ENCODE data around the gene KERA. TPM values are rescaled to one million over a fixed set of nuclear protein-coding genes. Genes with fewer than 3 reads are reported as not detected.

The KERA gene
- total RNA-seq, 4 donors from 2014 or later = not detected

DNA sequence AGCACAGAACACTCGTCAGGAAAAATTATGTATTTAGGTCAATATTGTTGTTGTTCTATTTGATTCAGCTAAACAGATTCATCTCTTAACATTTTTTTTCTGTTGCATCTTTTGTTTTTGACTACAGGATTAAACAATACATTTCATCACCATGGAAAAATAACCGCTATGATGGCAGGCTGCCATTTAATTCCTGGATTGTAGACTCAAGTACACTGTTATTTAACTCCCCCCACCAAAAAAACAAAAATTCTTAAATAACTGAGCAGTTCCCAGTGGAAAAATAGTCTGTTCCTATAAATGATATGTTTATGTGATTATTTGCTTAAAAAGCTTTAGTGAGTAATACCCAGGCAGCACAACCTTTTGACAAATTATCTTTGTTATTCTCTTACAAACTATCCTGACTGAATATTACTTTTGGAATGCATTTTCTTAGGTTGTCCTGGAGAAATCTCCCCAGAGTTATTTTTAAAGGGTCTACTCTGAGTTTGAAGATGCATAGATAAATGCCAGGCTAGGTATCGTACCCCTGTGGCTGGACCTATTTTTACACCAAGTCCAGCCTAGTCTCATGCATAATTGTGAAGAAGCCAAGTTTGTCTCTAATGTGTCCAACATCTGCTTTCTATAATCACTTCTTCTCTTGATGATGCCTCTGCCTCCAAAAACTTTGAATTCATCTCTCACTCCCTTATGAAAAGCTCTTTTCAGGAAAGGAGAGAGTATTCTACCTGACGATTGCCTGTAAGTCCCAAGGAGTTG, 3.7 kb downstream of the KERA start:
- DNase-seq (ENCODE audit: low spot score in 2 of 2) = peak in 1 of 2 donors; percentile 71
- TF ChIP-seq EP300 (IDR thresholded peaks at IDR 0.05) (no peak), POLR2AphosphoS5 (IDR thresholded peaks at IDR 0.05) (no peak), POLR2A (IDR thresholded peaks at IDR 0.05) (no peak)
- TF ChIP-seq, protein P1, sequence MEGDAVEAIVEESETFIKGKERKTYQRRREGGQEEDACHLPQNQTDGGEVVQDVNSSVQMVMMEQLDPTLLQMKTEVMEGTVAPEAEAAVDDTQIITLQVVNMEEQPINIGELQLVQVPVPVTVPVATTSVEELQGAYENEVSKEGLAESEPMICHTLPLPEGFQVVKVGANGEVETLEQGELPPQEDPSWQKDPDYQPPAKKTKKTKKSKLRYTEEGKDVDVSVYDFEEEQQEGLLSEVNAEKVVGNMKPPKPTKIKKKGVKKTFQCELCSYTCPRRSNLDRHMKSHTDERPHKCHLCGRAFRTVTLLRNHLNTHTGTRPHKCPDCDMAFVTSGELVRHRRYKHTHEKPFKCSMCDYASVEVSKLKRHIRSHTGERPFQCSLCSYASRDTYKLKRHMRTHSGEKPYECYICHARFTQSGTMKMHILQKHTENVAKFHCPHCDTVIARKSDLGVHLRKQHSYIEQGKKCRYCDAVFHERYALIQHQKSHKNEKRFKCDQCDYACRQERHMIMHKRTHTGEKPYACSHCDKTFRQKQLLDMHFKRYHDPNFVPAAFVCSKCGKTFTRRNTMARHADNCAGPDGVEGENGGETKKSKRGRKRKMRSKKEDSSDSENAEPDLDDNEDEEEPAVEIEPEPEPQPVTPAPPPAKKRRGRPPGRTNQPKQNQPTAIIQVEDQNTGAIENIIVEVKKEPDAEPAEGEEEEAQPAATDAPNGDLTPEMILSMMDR (IDR thresholded peaks at IDR 0.05) = no peak
- no peaks in the 10 kb centered on the region for H3K4me1 ChIP-seq
- no peaks in the 10 kb centered on the region for H3K9me3 ChIP-seq
- no peak overlapping the region for H3K4me3 ChIP-seq
- H3K36me3 ChIP-seq = no peaks in the 10 kb centered on the region
- H3K27ac ChIP-seq = no peak overlapping the region
- H3K27me3 ChIP-seq = no peaks in the 10 kb centered on the region
- 46% methylated on average over 4 of the region's 4 CpGs for WGBS

DNA sequence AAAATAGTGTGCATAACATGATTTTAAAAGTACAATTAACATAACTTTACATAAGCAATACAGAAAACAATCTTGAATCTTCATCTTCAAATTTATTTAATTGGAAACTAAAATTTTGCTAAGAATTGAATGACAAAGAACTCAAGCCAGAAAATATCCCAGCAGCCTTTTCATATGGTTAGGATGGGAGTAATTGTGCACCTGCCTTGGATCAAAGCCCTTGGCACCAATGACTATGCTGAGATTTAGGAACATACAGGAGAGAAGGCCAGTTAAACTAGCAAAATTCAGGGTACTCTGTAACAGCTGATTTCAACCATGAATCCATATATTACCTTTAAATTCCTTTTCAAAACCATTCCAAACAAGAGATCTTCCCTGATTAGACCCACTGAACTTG, 5.8 kb downstream of the KERA start:
- H3K36me3 ChIP-seq = no peaks in the 10 kb centered on the region
- no peak overlapping the region for H3K27ac ChIP-seq
- no peaks in the 10 kb centered on the region for H3K27me3 ChIP-seq
- H3K4me3 ChIP-seq = no peak overlapping the region
- H3K4me1 ChIP-seq = no peaks in the 10 kb centered on the region
- TF ChIP-seq, protein P1 (IDR thresholded peaks at IDR 0.05) = no peak
- no peak for TF ChIP-seq POLR2AphosphoS5 (IDR thresholded peaks at IDR 0.05)
- no peak for TF ChIP-seq EP300 (IDR thresholded peaks at IDR 0.05)
- no peak for TF ChIP-seq POLR2A (IDR thresholded peaks at IDR 0.05)
- H3K9me3 ChIP-seq = no peaks in the 10 kb centered on the region
- no peak for DNase-seq (ENCODE audit: low spot score in 2 of 2)

DNA sequence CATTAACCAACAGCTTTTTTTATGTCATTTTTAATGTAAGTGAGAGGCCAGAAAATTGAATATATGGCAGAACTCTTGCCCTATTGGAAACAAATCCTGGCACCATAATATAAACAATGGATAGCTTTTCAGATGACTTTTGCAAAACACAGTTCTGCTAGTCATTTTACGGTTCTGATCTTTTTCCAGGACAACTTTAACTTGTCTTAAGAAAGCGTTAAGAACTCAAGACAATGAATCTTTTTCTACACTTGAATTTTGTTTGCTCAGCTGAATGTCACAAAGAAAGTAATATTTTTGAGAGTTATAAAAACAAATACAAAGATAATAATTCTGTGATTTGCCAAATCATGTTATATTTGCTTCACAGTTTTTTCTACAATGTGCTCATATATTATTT, 13.2 kb downstream of the KERA start:
- TF ChIP-seq EP300 (IDR thresholded peaks at IDR 0.05) (no peak), POLR2AphosphoS5 (IDR thresholded peaks at IDR 0.05) (no peak), POLR2A (IDR thresholded peaks at IDR 0.05) (no peak)
- TF ChIP-seq, protein P1 (IDR thresholded peaks at IDR 0.05) = no peak
- no peaks in the 10 kb centered on the region for H3K9me3 ChIP-seq
- peaks cover 4% of the 10 kb centered on the region for H3K4me1 ChIP-seq
- 71% methylated on average over 2 of the region's 2 CpGs for WGBS
- H3K27me3 ChIP-seq = no peaks in the 10 kb centered on the region
- DNase-seq (ENCODE audit: low spot score in 2 of 2) = no peak
- H3K4me3 ChIP-seq = no peak overlapping the region
- H3K36me3 ChIP-seq = no peaks in the 10 kb centered on the region
- H3K27ac ChIP-seq = no peak overlapping the region

DNA sequence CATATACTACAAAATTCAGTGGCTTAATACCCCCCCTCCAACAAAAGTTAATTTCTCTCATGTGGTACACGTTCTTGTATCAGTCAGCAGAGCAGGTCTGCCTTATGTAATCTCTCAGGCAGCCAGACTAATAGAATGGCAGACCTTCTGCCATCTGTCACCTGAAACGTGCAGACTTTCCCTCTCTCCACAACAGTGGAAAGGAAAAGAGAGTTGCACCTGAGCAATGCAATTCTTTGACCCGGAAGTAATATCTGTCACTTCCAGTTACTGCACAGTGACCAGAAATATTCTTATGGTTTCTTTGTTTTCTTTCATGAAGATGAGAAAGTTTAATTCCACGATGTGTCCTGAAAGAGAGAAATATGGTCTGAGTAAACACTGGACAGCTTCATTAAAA, 14.4 kb downstream of the KERA start:
- H3K4me1 ChIP-seq = peaks cover 4% of the 10 kb centered on the region
- no peaks in the 10 kb centered on the region for H3K27me3 ChIP-seq
- H3K27ac ChIP-seq = no peak overlapping the region
- WGBS = 76% methylated on average over 4 of the region's 4 CpGs
- DNase-seq (ENCODE audit: low spot score in 2 of 2) = no peak
- no peak overlapping the region for H3K4me3 ChIP-seq
- no peak for TF ChIP-seq EP300 (IDR thresholded peaks at IDR 0.05)
- TF ChIP-seq, protein P1 (IDR thresholded peaks at IDR 0.05) = no peak
- TF ChIP-seq POLR2AphosphoS5 (IDR thresholded peaks at IDR 0.05) = no peak
- TF ChIP-seq POLR2A (IDR thresholded peaks at IDR 0.05) = no peak
- H3K36me3 ChIP-seq = no peaks in the 10 kb centered on the region
- no peaks in the 10 kb centered on the region for H3K9me3 ChIP-seq

DNA sequence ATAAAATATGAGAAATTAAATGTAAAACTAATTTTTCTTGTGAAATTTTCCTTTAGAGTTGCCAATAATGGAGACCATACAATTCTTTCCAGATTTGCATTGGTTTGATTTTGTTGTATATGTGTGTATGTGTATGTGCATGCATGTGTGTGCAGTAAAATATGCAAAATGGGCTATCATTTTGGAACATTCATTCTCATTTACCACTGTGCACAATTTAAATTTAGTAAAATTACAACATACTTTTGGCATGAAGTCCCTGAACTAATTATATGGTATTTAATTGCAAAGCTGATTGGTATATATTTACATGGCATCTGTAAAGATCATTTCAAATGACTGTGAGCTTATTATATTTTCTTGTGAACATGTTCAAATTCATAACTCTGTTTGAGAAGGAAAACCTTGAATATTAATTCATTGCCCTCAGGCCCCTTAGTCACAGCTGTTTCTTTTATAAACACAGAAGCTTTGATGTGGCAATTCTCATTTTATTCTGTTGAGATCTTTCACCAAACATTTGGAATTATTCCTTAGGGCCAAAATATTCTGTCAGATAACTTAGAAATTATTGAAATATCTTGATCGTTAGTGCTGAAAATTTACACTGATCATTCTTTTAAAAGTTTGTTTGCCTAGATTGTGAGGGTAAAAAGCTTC, 17.6 kb downstream of the KERA start:
- Histone ChIP-seq H3K27me3 (no peaks in the 10 kb centered on the region), H3K4me1 (peaks cover 4% of the 10 kb centered on the region), H3K9me3 (no peaks in the 10 kb centered on the region), H3K36me3 (no peaks in the 10 kb centered on the region), H3K27ac (no peak overlapping the region), H3K4me3 (no peak overlapping the region)
- WGBS = 11% methylated on average over 1 of the region's 1 CpG
- TF ChIP-seq POLR2A (IDR thresholded peaks at IDR 0.05) (no peak), EP300 (IDR thresholded peaks at IDR 0.05) (no peak), POLR2AphosphoS5 (IDR thresholded peaks at IDR 0.05) (no peak)
- TF ChIP-seq, protein P1 (IDR thresholded peaks at IDR 0.05) = no peak
- DNase-seq (ENCODE audit: low spot score in 2 of 2) = no peak
